Stimulated activated naive CD8-positive, alpha-beta T cell treated with anti-CD3 and anti-CD28 coated beads, Interleukin-15, amount 100 ng/mL, for 72 hours (primary cell): ENCODE data around the gene TBC1D8.

Experiments
- ATAC-seq: fragments of 150-1000 bp; cut with Tn5 transposase; 2 replicates; pipeline ENCODE4 v1.10.0; 2021; ENCODE audit warnings: mild to moderate bottlenecking, moderate library complexity
- DNase-seq, 2 donors: peaks; one replicate each; pipeline ENCODE4 v3.0.0; 2021 to 2022
- H3K27ac Mint-ChIP-seq, 2 donors: one replicate each; pipeline ENCODE4 v1.8.0; 2022; ENCODE audit warnings: mild to moderate bottlenecking in 2 of 2, mixed read lengths in 2 of 2, moderate library complexity in 2 of 2
- H3K27me3 Mint-ChIP-seq: one replicate; pipeline ENCODE4 v1.8.0; 2022; ENCODE audit warnings: mixed read lengths
- H3K4me1 Mint-ChIP-seq: one replicate; pipeline ENCODE4 v1.8.0; 2022; ENCODE audit warnings: mild to moderate bottlenecking, mixed read lengths
- H3K4me3 Mint-ChIP-seq, 2 donors: one replicate each; pipeline ENCODE4 v1.8.0; 2022; ENCODE audit warnings: mild to moderate bottlenecking in 2 of 2, mixed read lengths in 2 of 2, moderate library complexity in 1 of 2
- H3K9me3 Mint-ChIP-seq, 2 donors: one replicate each; pipeline ENCODE4 v1.8.0; 2022; ENCODE audit warnings: mixed read lengths in 2 of 2

The TBC1D8 gene

GRCh38 chr2:100969998-100970397 lies 181.2 kb downstream of the TBC1D8 start:
- Mint-ChIP-seq H3K4me3 (no peak overlapping the region), H3K9me3 (no peaks in the 10 kb centered on the region), H3K27me3 (no peaks in the 10 kb centered on the region), H3K4me1 (no peaks in the 10 kb centered on the region), H3K27ac (no peak overlapping the region)
- ATAC-seq: no peak
- DNase-seq: no peak

GRCh38 chr2:100968146-100969145 lies 182.7 kb downstream of the TBC1D8 start:
- H3K27ac Mint-ChIP-seq: no peak overlapping the region
- H3K27me3 Mint-ChIP-seq: no peaks in the 10 kb centered on the region
- H3K4me3 Mint-ChIP-seq: no peak overlapping the region
- H3K9me3 Mint-ChIP-seq: no peaks in the 10 kb centered on the region
- ATAC-seq (no peak), DNase-seq (no peak)
- no peaks in the 10 kb centered on the region for H3K4me1 Mint-ChIP-seq

- no peaks in the 10 kb centered on the region for H3K9me3 Mint-ChIP-seq
- DNase-seq (no peak), ATAC-seq (no peak)
- H3K4me1 Mint-ChIP-seq: no peaks in the 10 kb centered on the region
- no peak overlapping the region for H3K27ac Mint-ChIP-seq
- no peaks in the 10 kb centered on the region for H3K27me3 Mint-ChIP-seq
- H3K4me3 Mint-ChIP-seq: no peak overlapping the region
These were observed 183.5 kb downstream of the TBC1D8 start for GRCh38 chr2:100967716-100968115.

- no peaks in the 10 kb centered on the region for H3K27me3 Mint-ChIP-seq
- H3K9me3 Mint-ChIP-seq: no peaks in the 10 kb centered on the region
- no peak for DNase-seq
- peak overlapping the region in 1 of 2 donors; percentile 3 for H3K27ac Mint-ChIP-seq
- no peak for ATAC-seq
- no peaks in the 10 kb centered on the region for H3K4me1 Mint-ChIP-seq
- no peak overlapping the region for H3K4me3 Mint-ChIP-seq
These were observed 185.6 kb downstream of the TBC1D8 start for GRCh38 chr2:100965596-100965995.

GRCh38 chr2:100964681-100965169 lies 186.5 kb downstream of the TBC1D8 start:
- ATAC-seq (no peak), DNase-seq (no peak)
- Mint-ChIP-seq H3K9me3 (no peaks in the 10 kb centered on the region), H3K4me3 (no peak overlapping the region), H3K27ac (no peak overlapping the region), H3K27me3 (no peaks in the 10 kb centered on the region), H3K4me1 (peaks cover 4% of the 10 kb centered on the region)

- Mint-ChIP-seq H3K4me3 (no peak overlapping the region), H3K27ac (no peak overlapping the region)
These were observed 187.0 kb downstream of the TBC1D8 start for GRCh38 chr2:100964222-100964621.

GRCh38 chr2:100963026-100963375 lies 188.2 kb downstream of the TBC1D8 start:
- Mint-ChIP-seq H3K27ac (no peak overlapping the region), H3K4me1 (peaks cover 7% of the 10 kb centered on the region), H3K9me3 (no peaks in the 10 kb centered on the region), H3K4me3 (no peak overlapping the region), H3K27me3 (no peaks in the 10 kb centered on the region)
- DNase-seq (no peak), ATAC-seq (no peak)

More at GRCh38 chr2:100964222-100964621, 187.0 kb downstream of the TBC1D8 start:
- ATAC-seq (no peak), DNase-seq (no peak)
- no peaks in the 10 kb centered on the region for H3K27me3 Mint-ChIP-seq
- H3K4me1 Mint-ChIP-seq: peaks cover 7% of the 10 kb centered on the region
- no peaks in the 10 kb centered on the region for H3K9me3 Mint-ChIP-seq

- no peak overlapping the region for H3K27ac Mint-ChIP-seq
- no peaks in the 10 kb centered on the region for H3K9me3 Mint-ChIP-seq
- no peak for DNase-seq
- ATAC-seq: no peak
- H3K27me3 Mint-ChIP-seq: no peaks in the 10 kb centered on the region
- no peak overlapping the region for H3K4me3 Mint-ChIP-seq
- H3K4me1 Mint-ChIP-seq: peaks cover 7% of the 10 kb centered on the region
These were observed 188.7 kb downstream of the TBC1D8 start for GRCh38 chr2:100962366-100963025.

- no peak overlapping the region for H3K27ac Mint-ChIP-seq
- no peaks in the 10 kb centered on the region for H3K9me3 Mint-ChIP-seq
- no peaks in the 10 kb centered on the region for H3K27me3 Mint-ChIP-seq
- no peak for DNase-seq
- no peak for ATAC-seq
- H3K4me1 Mint-ChIP-seq: peaks cover 17% of the 10 kb centered on the region
- H3K4me3 Mint-ChIP-seq: no peak overlapping the region
These were observed 190.5 kb downstream of the TBC1D8 start for GRCh38 chr2:100960688-100961087.

GRCh38 chr2:100959225-100959880 lies 191.8 kb downstream of the TBC1D8 start:
- DNase-seq: no peak
- Mint-ChIP-seq H3K27me3 (no peaks in the 10 kb centered on the region), H3K4me3 (no peak overlapping the region), H3K4me1 (peaks cover 21% of the 10 kb centered on the region), H3K9me3 (no peaks in the 10 kb centered on the region), H3K27ac (peak overlapping the region in 1 of 2 donors; percentile 91)
- ATAC-seq: no peak

- Mint-ChIP-seq H3K4me1 (peaks cover 32% of the 10 kb centered on the region), H3K27ac (peak overlapping the region in 1 of 2 donors; percentile 38), H3K27me3 (no peaks in the 10 kb centered on the region), H3K9me3 (no peaks in the 10 kb centered on the region), H3K4me3 (no peak overlapping the region)
- ATAC-seq (no peak), DNase-seq (no peak)
These were observed 193.1 kb downstream of the TBC1D8 start for GRCh38 chr2:100957996-100958653.
